ENCODE results near the gene YBX2.

YBX2 gene

DNA sequence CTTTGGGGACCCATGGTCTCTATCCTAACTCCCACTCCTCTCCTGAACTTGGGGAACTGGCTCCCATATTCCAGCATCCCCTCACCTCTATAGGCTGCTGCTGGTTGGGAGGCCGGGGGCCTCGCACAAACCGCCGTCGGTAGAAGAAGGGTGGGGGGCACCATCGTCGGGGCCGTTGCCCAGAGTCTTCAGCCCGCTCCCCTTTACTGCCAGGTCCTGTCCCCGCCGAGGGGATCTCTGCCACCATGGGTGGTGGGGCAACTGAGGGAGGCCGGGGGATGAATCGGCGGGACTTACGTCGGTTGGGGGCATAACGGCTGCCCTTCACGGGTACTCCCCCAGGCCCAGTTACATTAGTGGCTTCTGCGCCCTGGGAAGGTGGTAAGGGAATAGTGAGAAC, 4.3 kb downstream of the YBX2 start:
- H3K27me3 ChIP-seq (ENCODE audit: control insufficient read depth in 1 of 2, insufficient read depth in 1 of 2, low read length in 2 of 2): peaks cover 83 to 91% of the 10 kb centered on the region in 2 experiments
- no peak overlapping the region for H4K8ac ChIP-seq (ENCODE audit: low read length)
- H3K4me3 ChIP-seq (ENCODE audit: insufficient read depth in 1 of 2, low read depth in 1 of 2, low read length in 2 of 2): no peak overlapping the region
- WGBS: 92% methylated on average over 18 of the region's 19 CpGs
- DNase-seq: no peak
- no peak overlapping the region for H3K4me2 ChIP-seq (ENCODE audit: low read length, poor library complexity, severe bottlenecking)
- no peak overlapping the region for H2BK5ac ChIP-seq (ENCODE audit: low read depth, low read length, poor library complexity, severe bottlenecking)
- H2AK5ac ChIP-seq (ENCODE audit: low read length, severe bottlenecking): no peak overlapping the region
- H2BK12ac ChIP-seq (ENCODE audit: low read length in 2 of 2): no peak overlapping the region
- no peaks in the 10 kb centered on the region for H3K9me3 ChIP-seq (ENCODE audit: control insufficient read depth, low read length)
- no peak overlapping the region for H3K4ac ChIP-seq (ENCODE audit: low read depth in 1 of 2, low read length in 2 of 2)
- H2BK15ac ChIP-seq (ENCODE audit: low read depth, poor library complexity, severe bottlenecking): no peak overlapping the region
- H2BK120ac ChIP-seq (ENCODE audit: low read depth, low read length): no peak overlapping the region
- H4K91ac ChIP-seq (ENCODE audit: low read length): no peak overlapping the region
- H3K4me1 ChIP-seq (ENCODE audit: control insufficient read depth, insufficient read depth, low read depth, low read length): peaks cover 12% of the 10 kb centered on the region
- no peak overlapping the region for H3K18ac ChIP-seq (ENCODE audit: low read depth in 1 of 2, low read length in 2 of 2)
- H3K9ac ChIP-seq (ENCODE audit: low read length): no peak overlapping the region
- H3K14ac ChIP-seq (ENCODE audit: low read length in 2 of 2): no peak overlapping the region
- H3K36me3 ChIP-seq (ENCODE audit: control insufficient read depth in 1 of 2, insufficient read depth in 2 of 2, low read depth in 1 of 2, low read length in 2 of 2): no peaks in the 10 kb centered on the region
- H2AFZ ChIP-seq (ENCODE audit: low read depth, low read length): no peak overlapping the region
- H3K27ac ChIP-seq (ENCODE audit: low read length, poor library complexity, severe bottlenecking): no peak overlapping the region
- no peaks in the 10 kb centered on the region for H3K79me1 ChIP-seq (replicated peaks; ENCODE audit: low read length, poor library complexity, severe bottlenecking)
- H3K23ac ChIP-seq (ENCODE audit: low read length in 2 of 2): no peak overlapping the region

DNA sequence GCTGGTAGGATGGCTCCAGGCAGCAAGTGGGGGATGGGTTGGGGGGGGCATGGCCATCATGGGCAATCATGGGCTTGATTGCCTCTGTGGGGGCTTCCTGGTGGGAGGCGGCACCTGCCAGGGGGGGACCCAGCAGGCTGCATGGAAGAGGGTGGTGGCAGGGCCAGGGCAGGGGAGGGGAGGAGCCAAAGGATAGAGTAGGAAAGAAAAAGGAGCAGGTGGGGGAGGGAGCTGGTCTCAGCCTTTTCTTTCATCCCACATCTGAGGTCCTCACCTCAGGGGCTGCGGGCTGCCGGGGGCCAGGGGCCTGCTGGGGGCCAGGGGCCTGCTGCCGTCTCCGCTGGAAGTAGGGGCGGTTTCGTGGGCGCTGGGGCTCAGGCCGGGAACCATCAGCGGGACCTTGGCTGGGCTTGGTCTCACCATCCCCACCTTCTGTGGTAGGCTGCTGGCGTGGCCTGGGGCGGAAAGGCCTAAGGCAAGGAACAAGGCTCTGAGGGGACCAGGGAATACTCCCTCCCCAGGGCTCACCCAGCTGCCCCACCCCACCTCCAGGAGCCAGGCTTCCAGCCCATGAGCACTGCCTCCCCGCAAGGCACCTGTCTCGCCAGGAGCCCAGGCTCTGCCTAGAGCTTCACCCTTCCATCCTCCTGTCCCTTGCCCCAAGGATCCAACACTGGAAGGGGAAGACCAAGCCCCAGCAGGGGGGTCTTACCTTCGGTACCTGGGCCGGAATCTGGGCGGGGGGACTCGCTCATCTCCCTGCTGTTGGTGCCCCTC, 5.0 kb downstream of the YBX2 start:
- no peak overlapping the region for H4K91ac ChIP-seq (ENCODE audit: low read length)
- H2BK5ac ChIP-seq (ENCODE audit: low read depth, low read length, poor library complexity, severe bottlenecking): no peak overlapping the region
- H3K9me3 ChIP-seq (ENCODE audit: control insufficient read depth, low read length): no peaks in the 10 kb centered on the region
- no peak overlapping the region for H3K27ac ChIP-seq (ENCODE audit: low read length, poor library complexity, severe bottlenecking)
- H3K4me3 ChIP-seq (ENCODE audit: insufficient read depth in 1 of 2, low read depth in 1 of 2, low read length in 2 of 2): no peak overlapping the region
- H2BK15ac ChIP-seq (ENCODE audit: low read depth, poor library complexity, severe bottlenecking): no peak overlapping the region
- DNase-seq: no peak
- no peak overlapping the region for H2BK120ac ChIP-seq (ENCODE audit: low read depth, low read length)
- peaks cover 6% of the 10 kb centered on the region for H3K4me1 ChIP-seq (ENCODE audit: control insufficient read depth, insufficient read depth, low read depth, low read length)
- no peaks in the 10 kb centered on the region for H3K79me1 ChIP-seq (replicated peaks; ENCODE audit: low read length, poor library complexity, severe bottlenecking)
- H3K23ac ChIP-seq (ENCODE audit: low read length in 2 of 2): no peak overlapping the region
- no peaks in the 10 kb centered on the region for H3K36me3 ChIP-seq (ENCODE audit: control insufficient read depth in 1 of 2, insufficient read depth in 2 of 2, low read depth in 1 of 2, low read length in 2 of 2)
- 86% methylated on average over 17 of the region's 18 CpGs for WGBS
- no peak overlapping the region for H3K14ac ChIP-seq (ENCODE audit: low read length in 2 of 2)
- no peak overlapping the region for H3K4ac ChIP-seq (ENCODE audit: low read depth in 1 of 2, low read length in 2 of 2)
- H2BK12ac ChIP-seq (ENCODE audit: low read length in 2 of 2): no peak overlapping the region
- H3K9ac ChIP-seq (ENCODE audit: low read length): no peak overlapping the region
- no peak overlapping the region for H3K18ac ChIP-seq (ENCODE audit: low read depth in 1 of 2, low read length in 2 of 2)
- H3K27me3 ChIP-seq (ENCODE audit: control insufficient read depth in 1 of 2, insufficient read depth in 1 of 2, low read length in 2 of 2): peaks cover 86 to 92% of the 10 kb centered on the region in 2 experiments
- H3K4me2 ChIP-seq (ENCODE audit: low read length, poor library complexity, severe bottlenecking): no peak overlapping the region
- no peak overlapping the region for H2AK5ac ChIP-seq (ENCODE audit: low read length, severe bottlenecking)
- H2AFZ ChIP-seq (ENCODE audit: low read depth, low read length): no peak overlapping the region
- no peak overlapping the region for H4K8ac ChIP-seq (ENCODE audit: low read length)

DNA sequence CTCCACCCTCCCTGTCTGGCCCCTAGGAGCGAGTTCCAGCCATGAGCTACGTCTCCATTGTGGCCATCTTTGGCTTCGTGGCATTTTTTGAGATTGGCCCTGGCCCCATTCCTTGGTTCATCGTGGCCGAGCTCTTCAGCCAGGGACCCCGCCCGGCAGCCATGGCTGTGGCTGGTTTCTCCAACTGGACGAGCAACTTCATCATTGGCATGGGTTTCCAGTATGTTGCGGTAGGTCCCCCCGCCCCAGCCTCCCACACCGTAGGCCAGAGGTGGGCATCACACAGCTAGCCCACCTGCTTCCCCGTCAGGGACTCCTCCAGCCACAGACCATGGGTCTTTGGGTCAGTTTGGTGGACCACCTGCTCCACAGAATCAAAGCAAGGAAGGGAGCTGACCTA, 8.8 kb downstream of the YBX2 start:
- Histone ChIP-seq H3K4ac (ENCODE audit: low read depth in 1 of 2, low read length in 2 of 2) (no peak overlapping the region), H2BK5ac (ENCODE audit: low read depth, low read length, poor library complexity, severe bottlenecking) (no peak overlapping the region), H2BK120ac (ENCODE audit: low read depth, low read length) (no peak overlapping the region), H4K8ac (ENCODE audit: low read length) (no peak overlapping the region), H2BK12ac (ENCODE audit: low read length in 2 of 2) (no peak overlapping the region), H3K79me1 (replicated peaks; ENCODE audit: low read length, poor library complexity, severe bottlenecking) (no peaks in the 10 kb centered on the region), H3K4me3 (ENCODE audit: insufficient read depth in 1 of 2, low read depth in 1 of 2, low read length in 2 of 2) (no peak overlapping the region), H3K4me1 (ENCODE audit: control insufficient read depth, insufficient read depth, low read depth, low read length) (peaks cover 19% of the 10 kb centered on the region), H3K23ac (ENCODE audit: low read length in 2 of 2) (no peak overlapping the region), H4K91ac (ENCODE audit: low read length) (no peak overlapping the region), H2BK15ac (ENCODE audit: low read depth, poor library complexity, severe bottlenecking) (no peak overlapping the region), H3K27ac (ENCODE audit: low read length, poor library complexity, severe bottlenecking) (no peak overlapping the region), H3K9ac (ENCODE audit: low read length) (no peak overlapping the region), H3K18ac (ENCODE audit: low read depth in 1 of 2, low read length in 2 of 2) (no peak overlapping the region), H3K14ac (ENCODE audit: low read length in 2 of 2) (no peak overlapping the region), H3K9me3 (ENCODE audit: control insufficient read depth, low read length) (no peaks in the 10 kb centered on the region), H3K36me3 (ENCODE audit: control insufficient read depth in 1 of 2, insufficient read depth in 2 of 2, low read depth in 1 of 2, low read length in 2 of 2) (no peaks in the 10 kb centered on the region), H3K4me2 (ENCODE audit: low read length, poor library complexity, severe bottlenecking) (no peak overlapping the region), H3K27me3 (ENCODE audit: control insufficient read depth in 1 of 2, insufficient read depth in 1 of 2, low read length in 2 of 2) (peaks cover 82 to 85% of the 10 kb centered on the region in 2 experiments), H2AK5ac (ENCODE audit: low read length, severe bottlenecking) (no peak overlapping the region), H2AFZ (ENCODE audit: low read depth, low read length) (no peak overlapping the region)
- WGBS: 90% methylated on average over 12 of the region's 12 CpGs
- DNase-seq: no peak

DNA sequence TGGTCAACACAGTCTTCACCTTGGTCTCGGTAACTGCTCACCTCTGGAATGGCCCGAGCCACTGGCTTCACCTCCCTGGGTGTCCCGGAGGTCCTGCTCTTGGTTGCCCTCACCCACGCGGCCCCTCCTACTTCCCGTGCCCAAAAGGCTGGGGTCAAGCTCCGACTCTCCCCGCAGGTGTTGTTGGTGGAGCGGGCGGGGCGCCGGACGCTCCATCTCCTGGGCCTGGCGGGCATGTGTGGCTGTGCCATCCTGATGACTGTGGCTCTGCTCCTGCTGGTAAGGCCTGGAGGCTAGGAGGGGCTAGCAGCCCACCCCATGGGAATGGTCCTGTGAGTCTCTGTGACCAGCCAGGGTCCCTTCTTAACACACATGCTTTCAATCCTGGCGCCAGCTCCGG, 9.5 kb downstream of the YBX2 start:
- H3K4me2 ChIP-seq (ENCODE audit: low read length, poor library complexity, severe bottlenecking): no peak overlapping the region

More for the DNA sequence above, 9.5 kb downstream of the YBX2 start:
- Histone ChIP-seq H2BK5ac (ENCODE audit: low read depth, low read length, poor library complexity, severe bottlenecking) (no peak overlapping the region), H2AK5ac (ENCODE audit: low read length, severe bottlenecking) (no peak overlapping the region), H3K27ac (ENCODE audit: low read length, poor library complexity, severe bottlenecking) (no peak overlapping the region), H3K4me1 (ENCODE audit: control insufficient read depth, insufficient read depth, low read depth, low read length) (peaks cover 20% of the 10 kb centered on the region), H3K23ac (ENCODE audit: low read length in 2 of 2) (no peak overlapping the region), H2AFZ (ENCODE audit: low read depth, low read length) (no peak overlapping the region), H4K91ac (ENCODE audit: low read length) (no peak overlapping the region), H4K8ac (ENCODE audit: low read length) (no peak overlapping the region), H3K4ac (ENCODE audit: low read depth in 1 of 2, low read length in 2 of 2) (no peak overlapping the region), H3K9ac (ENCODE audit: low read length) (no peak overlapping the region), H2BK15ac (ENCODE audit: low read depth, poor library complexity, severe bottlenecking) (no peak overlapping the region), H3K36me3 (ENCODE audit: control insufficient read depth in 1 of 2, insufficient read depth in 2 of 2, low read depth in 1 of 2, low read length in 2 of 2) (no peaks in the 10 kb centered on the region), H2BK12ac (ENCODE audit: low read length in 2 of 2) (no peak overlapping the region), H3K4me3 (ENCODE audit: insufficient read depth in 1 of 2, low read depth in 1 of 2, low read length in 2 of 2) (peak overlapping the region in 1 of 2 experiments; percentile 9), H3K9me3 (ENCODE audit: control insufficient read depth, low read length) (no peaks in the 10 kb centered on the region), H3K79me1 (replicated peaks; ENCODE audit: low read length, poor library complexity, severe bottlenecking) (no peaks in the 10 kb centered on the region), H3K14ac (ENCODE audit: low read length in 2 of 2) (no peak overlapping the region), H3K27me3 (ENCODE audit: control insufficient read depth in 1 of 2, insufficient read depth in 1 of 2, low read length in 2 of 2) (peaks cover 74 to 77% of the 10 kb centered on the region in 2 experiments), H2BK120ac (ENCODE audit: low read depth, low read length) (no peak overlapping the region), H3K18ac (ENCODE audit: low read depth in 1 of 2, low read length in 2 of 2) (no peak overlapping the region)
- WGBS: 97% methylated on average over 16 of the region's 16 CpGs
- DNase-seq: no peak

Measured in mesenchymal stem cell (in vitro differentiated cells and primary cell).